GM18951 (cell line): ENCODE data around the gene NR3C2.

Experiments
- POLR2A ChIP-seq: IDR thresholded peaks from 4 replicates; pipeline ENCODE4 v1.6.1; 2011; ENCODE audit warnings: mild to moderate bottlenecking; ENCODE audit not compliant: insufficient read length, insufficient read depth; ENCODE audit errors: extremely low read depth
- in situ Hi-C: fragments of 300-500 bp; cut with MboI; formaldehyde crosslinking; loops from one replicate; pipeline ENCODE4 v1.12.0; 2022; ENCODE audit warnings: low sequenced_read_pairs, mixed read lengths, inconsistent platforms; ENCODE audit not compliant: unreplicated experiment

The NR3C2 gene

GRCh38 chr4:148030193-148030873, 411.9 kb downstream of the NR3C2 start:
- in situ Hi-C loops: no loop called here
- no peak for TF ChIP-seq POLR2A

DNA sequence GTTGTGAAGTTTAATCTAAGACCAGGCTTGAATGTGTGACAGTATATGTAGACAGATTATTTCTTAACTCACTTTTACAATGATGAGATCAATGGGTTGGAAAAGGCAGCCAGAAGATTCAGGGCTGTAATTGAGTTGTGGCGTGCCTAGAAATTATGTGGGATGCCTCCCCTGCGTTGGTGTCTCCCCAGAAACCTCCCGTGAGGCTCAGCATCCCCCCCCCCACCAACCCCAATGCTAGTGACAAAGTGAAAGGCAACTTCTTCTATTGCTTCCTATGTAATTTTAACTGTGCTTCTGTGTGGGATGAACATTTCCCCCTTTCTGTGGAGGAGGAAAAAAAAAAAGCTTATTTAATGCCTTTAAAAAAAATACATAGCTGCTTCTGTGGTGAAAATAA, 412.4 kb downstream of the NR3C2 start:
- in situ Hi-C loops: no loop called here
- no peak for TF ChIP-seq POLR2A
